Fibroblast of pulmonary artery (primary cell): ENCODE measurements around the gene ORC4.

Source experiments
- DNase-seq: peaks from one replicate; pipeline ENCODE4 v3.0.0-alpha.2; 2010; ENCODE audit warnings: low read depth
- H3K4me3 ChIP-seq: replicated peaks from 2 replicates; pipeline ENCODE4 v1.5.1; 2011; ENCODE audit warnings: low read depth, mild to moderate bottlenecking, control low read depth, low read length, moderate library complexity
- TF ChIP-seq, protein P1 (sequence below): IDR thresholded peaks from 2 replicates; pipeline ENCODE4 v1.5.1; 2011; ENCODE audit warnings: mild to moderate bottlenecking, control low read depth, low read length, inconsistent platforms; ENCODE audit errors: missing control alignments

The ORC4 gene

DNA sequence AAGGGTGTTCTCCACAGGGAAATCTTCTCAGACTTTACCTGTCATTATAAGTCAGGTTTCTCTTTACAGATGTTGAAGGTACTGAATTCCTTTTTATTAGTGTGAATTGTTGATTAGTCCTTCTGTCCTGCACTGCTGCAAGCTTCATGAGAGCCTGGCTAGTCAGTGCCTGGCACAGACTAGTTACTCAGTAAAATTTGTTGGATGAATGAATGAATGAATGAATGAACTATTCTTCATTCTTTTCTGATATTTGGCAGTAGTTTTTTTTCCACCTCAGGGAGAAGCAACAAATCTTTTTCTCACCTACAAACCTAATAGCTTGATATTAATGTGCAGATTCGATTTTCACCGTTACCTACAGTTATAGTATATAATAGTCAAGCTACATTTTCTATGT, 111.4 kb downstream of the ORC4 start:
- H3K4me3 ChIP-seq: no peak overlapping the region
- TF ChIP-seq, protein P1, sequence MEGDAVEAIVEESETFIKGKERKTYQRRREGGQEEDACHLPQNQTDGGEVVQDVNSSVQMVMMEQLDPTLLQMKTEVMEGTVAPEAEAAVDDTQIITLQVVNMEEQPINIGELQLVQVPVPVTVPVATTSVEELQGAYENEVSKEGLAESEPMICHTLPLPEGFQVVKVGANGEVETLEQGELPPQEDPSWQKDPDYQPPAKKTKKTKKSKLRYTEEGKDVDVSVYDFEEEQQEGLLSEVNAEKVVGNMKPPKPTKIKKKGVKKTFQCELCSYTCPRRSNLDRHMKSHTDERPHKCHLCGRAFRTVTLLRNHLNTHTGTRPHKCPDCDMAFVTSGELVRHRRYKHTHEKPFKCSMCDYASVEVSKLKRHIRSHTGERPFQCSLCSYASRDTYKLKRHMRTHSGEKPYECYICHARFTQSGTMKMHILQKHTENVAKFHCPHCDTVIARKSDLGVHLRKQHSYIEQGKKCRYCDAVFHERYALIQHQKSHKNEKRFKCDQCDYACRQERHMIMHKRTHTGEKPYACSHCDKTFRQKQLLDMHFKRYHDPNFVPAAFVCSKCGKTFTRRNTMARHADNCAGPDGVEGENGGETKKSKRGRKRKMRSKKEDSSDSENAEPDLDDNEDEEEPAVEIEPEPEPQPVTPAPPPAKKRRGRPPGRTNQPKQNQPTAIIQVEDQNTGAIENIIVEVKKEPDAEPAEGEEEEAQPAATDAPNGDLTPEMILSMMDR: no peak
- DNase-seq: no peak

DNA sequence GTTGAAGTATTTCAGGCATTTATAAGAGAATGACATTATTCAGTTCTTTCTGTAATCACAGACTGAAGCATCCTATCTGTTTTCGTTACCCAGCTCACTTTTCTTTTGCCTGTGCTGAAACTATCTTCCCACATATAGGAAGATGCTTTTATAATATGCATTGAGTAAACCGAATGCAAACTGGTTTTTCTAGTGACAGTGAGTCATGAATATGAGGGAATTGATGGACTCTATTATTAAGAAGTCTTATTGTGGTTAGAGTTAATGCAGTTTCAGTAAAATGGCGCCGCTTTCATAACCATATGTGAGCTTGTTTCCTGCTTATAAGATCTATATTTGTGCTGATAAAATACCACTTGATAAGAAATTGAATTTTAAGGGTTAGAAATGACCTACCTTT, 116.5 kb downstream of the ORC4 start:
- no peak overlapping the region for H3K4me3 ChIP-seq
- DNase-seq: no peak
- TF ChIP-seq, protein P1: no peak

DNA sequence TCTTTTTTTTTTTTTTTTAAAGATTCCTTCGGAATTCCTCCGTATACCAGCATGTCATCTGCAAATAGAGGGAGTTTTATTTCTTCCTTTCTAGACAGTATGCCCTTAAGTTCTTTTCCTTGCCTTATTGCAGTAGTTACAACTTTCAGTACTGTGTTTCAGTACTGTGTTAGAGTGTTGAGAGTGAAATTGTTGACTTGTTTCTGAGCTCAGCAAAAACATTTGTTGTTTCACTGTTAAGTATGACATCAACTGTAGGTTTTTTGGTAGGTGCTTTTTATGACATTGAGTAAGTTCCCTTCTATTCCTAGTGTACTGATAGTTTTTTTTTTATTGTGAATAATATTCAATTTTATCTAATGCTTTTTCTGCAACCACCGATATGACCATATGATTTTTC, 131.9 kb downstream of the ORC4 start:
- TF ChIP-seq, protein P1: no peak
- no peak for DNase-seq

DNA sequence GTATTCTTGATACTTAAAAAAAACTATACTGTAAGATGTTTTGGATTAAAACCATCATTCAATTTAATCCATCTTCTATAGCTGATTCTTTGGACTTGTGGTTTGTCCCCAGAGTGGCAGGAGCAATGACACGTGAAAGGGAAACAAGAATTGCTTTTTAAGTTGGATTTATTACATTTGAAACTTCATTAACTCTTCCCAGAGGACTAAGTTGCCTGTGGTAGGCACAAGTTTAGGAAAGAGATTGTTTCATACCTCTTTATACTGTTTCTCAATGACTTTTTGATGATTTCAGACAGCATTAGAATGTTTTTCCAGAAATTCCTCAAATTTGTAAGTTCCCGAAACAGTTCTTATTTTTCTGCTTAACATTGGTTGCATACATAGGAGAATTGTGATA, 134.4 kb downstream of the ORC4 start:
- H3K4me3 ChIP-seq: no peak overlapping the region
- TF ChIP-seq, protein P1: no peak
- DNase-seq: no peak

More for the DNA sequence above, 131.9 kb downstream of the ORC4 start:
- H3K4me3 ChIP-seq: no peak overlapping the region

DNA sequence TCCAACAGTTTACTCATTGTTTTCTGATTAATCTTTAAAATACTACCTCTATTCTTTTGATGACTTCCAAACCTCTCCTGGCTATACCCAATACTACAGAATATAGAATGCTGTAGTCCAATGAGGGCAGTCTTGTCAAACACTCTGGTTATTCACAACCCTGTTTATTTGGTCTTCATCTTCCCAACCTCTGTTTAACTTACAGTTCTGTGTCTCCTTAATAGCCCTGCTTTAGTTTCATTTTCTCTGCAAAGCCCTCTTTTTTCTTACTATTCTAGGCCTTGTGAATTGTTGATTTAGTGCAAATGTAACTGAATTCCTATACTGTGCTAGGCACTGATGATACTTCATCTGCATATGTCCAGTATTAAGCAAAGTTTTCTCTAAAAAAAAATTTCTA, 135.7 kb downstream of the ORC4 start:
- H3K4me3 ChIP-seq: no peak overlapping the region
- TF ChIP-seq, protein P1: no peak
- no peak for DNase-seq

DNA sequence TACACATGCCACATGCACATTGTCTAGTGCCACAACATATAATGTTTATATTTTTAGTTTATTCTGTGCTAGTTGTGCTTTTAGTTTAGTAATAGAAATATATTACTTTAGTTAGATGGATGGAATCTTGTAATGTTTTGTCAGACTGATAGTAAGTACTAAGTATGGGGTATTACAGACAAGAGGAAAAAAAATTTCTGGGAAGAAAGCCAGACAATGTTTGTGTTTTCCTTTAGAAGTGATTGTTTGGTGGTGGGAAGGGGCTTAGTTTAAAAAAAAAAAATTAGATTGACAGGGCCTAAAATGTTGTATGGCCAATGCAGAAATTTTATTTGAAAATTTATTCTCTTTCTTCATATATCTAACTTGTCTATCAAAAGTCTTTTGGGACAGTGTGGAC, 137.9 kb downstream of the ORC4 start:
- DNase-seq: no peak
- TF ChIP-seq, protein P1: no peak
- no peak overlapping the region for H3K4me3 ChIP-seq
